ENCODE data around the gene GRID2. TPM values are rescaled to one million over a fixed set of nuclear protein-coding genes. Genes with fewer than 3 reads are reported as not detected.

Gene GRID2
- total and polyA plus RNA-seq, 9 of the 15 experiments (the other 6 are each of a cell fraction or from before 2014, with no cell fraction given) = 0.04 TPM; not detected in 7

- no peaks in the 10 kb centered on the region for H3K36me3 ChIP-seq (ENCODE audit: control insufficient read depth, insufficient read depth, low read length)
- H3K4me3 ChIP-seq = no peak overlapping the region
- DNase-seq (ENCODE audit: extremely low read depth in 1 of 4, low spot score in 3 of 4) = no peak
- intact Hi-C loops (cut with micrococcal nuclease) (no loop called here), in situ Hi-C loops (cut with MboI) (no loop called here)
- H2AFZ ChIP-seq (ENCODE audit: low read depth, low read length) = no peak overlapping the region
- no peak overlapping the region for H3K27ac ChIP-seq (ENCODE audit: extremely low read depth, low read depth, low read length)
- FAIRE-seq = no peak
- WGBS (ENCODE audit: insufficient coverage, low coverage, missing lambda C conversion rate) = 0% methylated on average over 2 of the region's 2 CpGs
- no peaks in the 10 kb centered on the region for H3K4me1 ChIP-seq (replicated peaks in 1 of 2; ENCODE audit: control insufficient read depth in 2 of 2, insufficient read depth in 2 of 2, low read length in 2 of 2)
- no peaks in the 10 kb centered on the region for H3K9me3 ChIP-seq (replicated peaks; ENCODE audit: control insufficient read depth, insufficient read depth, low read depth, low read length)
- ChIA-PET POLR2A (no interaction called here), CTCF (ENCODE audit: low intra/inter-chr PET ratio) (no interaction called here)
- H4K20me1 ChIP-seq (replicated peaks; ENCODE audit: control insufficient read depth, insufficient read depth, low read length) = no peaks in the 10 kb centered on the region
- no peak overlapping the region for H3K4me2 ChIP-seq (ENCODE audit: insufficient read depth, low read length)
- H3K9ac ChIP-seq (ENCODE audit: insufficient read depth in 1 of 2, low read depth in 2 of 2, low read length in 2 of 2) = no peak overlapping the region
- no peak for ATAC-seq
- H3K27me3 ChIP-seq (ENCODE audit: control insufficient read depth in 2 of 2, insufficient read depth in 2 of 2, low read length in 2 of 2) = no peaks in the 10 kb centered on the region
- no peaks in the 10 kb centered on the region for H3K9me1 ChIP-seq (ENCODE audit: control insufficient read depth, insufficient read depth, low read length)
- no peaks in the 10 kb centered on the region for H3K79me2 ChIP-seq (ENCODE audit: control insufficient read depth, insufficient read depth, low read length)
- BruUV-seq (replicated peaks) = no TSS peak
- TF ChIP-seq TSHZ1 (CRISPR knock-in tag; IDR thresholded peaks at IDR 0.05) = no peak
- no peak for TF ChIP-seq PHF8 (IDR thresholded peaks at IDR 0.05; ENCODE audit: borderline replicate concordance, low read length)
- TF ChIP-seq DACH1 (IDR thresholded peaks at IDR 0.05; ENCODE audit: partially characterized antibody) = no peak
- TF ChIP-seq JUND (IDR thresholded peaks at IDR 0.05; ENCODE audit: borderline replicate concordance, low read depth, low read length) = no peak
- TF ChIP-seq JUND (tag; IDR thresholded peaks at IDR 0.05; ENCODE audit: borderline replicate concordance, low read depth, low read length) = no peak
- no peak for TF ChIP-seq ZNF274 (IDR thresholded peaks at IDR 0.05; ENCODE audit: borderline replicate concordance, low read depth, low read length)
- TF ChIP-seq ZBTB40 (IDR thresholded peaks at IDR 0.05) = no peak
- no peak for TF ChIP-seq ZBTB40 (CRISPR knock-in tag; IDR thresholded peaks at IDR 0.05)
- TF ChIP-seq ELK3 (CRISPR knock-in tag; IDR thresholded peaks at IDR 0.05) = no peak
- no peak for TF ChIP-seq SRSF9 (IDR thresholded peaks at IDR 0.05; ENCODE audit: borderline replicate concordance, low read depth, low read length)
These were observed 933.8 kb downstream of the GRID2 start for GRCh38 chr4:93237521-93237920.
